Measurements from ENCODE around the gene ATP6V1B1.

ATP6V1B1 gene

DNA sequence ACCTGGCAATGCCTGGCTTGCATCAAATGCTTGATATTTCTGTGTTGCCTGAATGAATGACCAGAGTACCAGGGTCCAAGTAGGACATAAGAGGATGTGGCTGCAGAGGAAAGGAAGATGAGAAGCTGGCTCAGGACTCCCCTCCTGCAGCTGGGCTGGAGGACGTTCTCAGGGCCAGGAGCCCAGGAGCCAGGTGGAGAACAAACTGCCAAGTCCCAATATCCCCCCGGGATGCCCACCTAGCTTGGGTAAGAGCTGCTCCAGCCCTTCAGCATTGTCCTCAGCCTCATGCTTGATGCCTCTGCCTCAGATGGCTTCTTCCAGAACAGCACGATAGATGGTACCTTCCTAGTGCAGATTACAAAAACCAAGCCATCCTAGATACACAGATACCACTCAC is 8.6 kb upstream of the ATP6V1B1 start:
- no peak for DNase-seq (ENCODE audit: low read depth in 2 of 2)

- DNase-seq (ENCODE audit: low read depth in 2 of 2), result no peak
Measured at GRCh38 chr2:70927641-70928040, 8.1 kb upstream of the ATP6V1B1 start.

GRCh38 chr2:70928366-70928765 is 7.3 kb upstream of the ATP6V1B1 start:
- DNase-seq (ENCODE audit: low read depth in 2 of 2), result no peak

- DNase-seq (ENCODE audit: low read depth in 2 of 2), result no peak
Measured at GRCh38 chr2:70930371-70931329, 5.0 kb upstream of the ATP6V1B1 start.

- DNase-seq (ENCODE audit: low read depth in 2 of 2), result no peak
Measured at GRCh38 chr2:70931376-70932000, 4.2 kb upstream of the ATP6V1B1 start.

DNA sequence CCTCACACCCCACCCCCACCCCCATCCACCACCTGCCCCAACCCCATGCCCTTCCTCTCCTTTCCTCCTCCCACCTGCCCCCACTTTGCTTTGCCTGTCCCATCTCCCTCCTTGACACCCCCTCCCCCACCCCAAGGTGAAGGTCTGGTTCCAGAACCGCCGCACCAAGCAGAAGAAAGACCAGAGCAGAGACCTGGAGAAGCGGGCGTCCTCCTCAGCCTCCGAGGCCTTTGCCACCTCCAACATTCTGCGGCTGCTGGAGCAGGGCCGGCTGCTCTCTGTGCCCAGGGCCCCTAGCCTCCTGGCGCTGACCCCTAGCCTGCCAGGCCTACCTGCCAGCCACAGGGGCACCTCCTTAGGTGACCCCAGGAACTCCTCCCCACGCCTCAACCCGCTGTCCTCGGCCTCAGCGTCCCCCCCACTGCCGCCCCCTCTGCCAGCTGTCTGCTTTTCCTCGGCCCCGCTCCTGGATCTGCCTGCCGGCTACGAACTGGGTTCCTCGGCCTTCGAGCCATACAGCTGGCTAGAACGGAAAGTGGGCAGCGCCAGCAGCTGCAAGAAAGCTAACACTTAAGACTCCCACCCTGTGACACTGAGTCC is 3.0 kb upstream of the ATP6V1B1 start:
- no peak for DNase-seq (ENCODE audit: low read depth in 2 of 2)

DNA sequence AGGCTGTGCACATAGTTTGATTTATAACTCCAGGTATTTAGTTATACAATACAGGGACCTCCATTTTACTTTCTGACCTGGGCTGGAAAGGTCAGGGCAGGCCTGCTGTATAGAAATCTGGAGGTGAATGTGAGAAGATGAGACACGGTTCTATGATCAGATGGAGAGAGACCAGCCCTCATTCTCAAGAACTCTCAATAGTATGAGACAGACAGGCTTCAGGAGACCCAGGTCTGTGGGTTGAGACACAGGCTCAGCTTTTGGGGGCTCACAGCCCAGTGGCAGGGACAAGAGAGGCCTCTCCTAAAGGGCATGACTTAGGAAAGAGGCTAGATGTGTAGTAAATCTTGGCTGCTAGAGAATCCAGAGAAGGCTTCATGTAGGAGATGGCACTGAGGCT is 719 bp upstream of the ATP6V1B1 start:
- DNase-seq (ENCODE audit: low read depth in 2 of 2), result no peak

DNA sequence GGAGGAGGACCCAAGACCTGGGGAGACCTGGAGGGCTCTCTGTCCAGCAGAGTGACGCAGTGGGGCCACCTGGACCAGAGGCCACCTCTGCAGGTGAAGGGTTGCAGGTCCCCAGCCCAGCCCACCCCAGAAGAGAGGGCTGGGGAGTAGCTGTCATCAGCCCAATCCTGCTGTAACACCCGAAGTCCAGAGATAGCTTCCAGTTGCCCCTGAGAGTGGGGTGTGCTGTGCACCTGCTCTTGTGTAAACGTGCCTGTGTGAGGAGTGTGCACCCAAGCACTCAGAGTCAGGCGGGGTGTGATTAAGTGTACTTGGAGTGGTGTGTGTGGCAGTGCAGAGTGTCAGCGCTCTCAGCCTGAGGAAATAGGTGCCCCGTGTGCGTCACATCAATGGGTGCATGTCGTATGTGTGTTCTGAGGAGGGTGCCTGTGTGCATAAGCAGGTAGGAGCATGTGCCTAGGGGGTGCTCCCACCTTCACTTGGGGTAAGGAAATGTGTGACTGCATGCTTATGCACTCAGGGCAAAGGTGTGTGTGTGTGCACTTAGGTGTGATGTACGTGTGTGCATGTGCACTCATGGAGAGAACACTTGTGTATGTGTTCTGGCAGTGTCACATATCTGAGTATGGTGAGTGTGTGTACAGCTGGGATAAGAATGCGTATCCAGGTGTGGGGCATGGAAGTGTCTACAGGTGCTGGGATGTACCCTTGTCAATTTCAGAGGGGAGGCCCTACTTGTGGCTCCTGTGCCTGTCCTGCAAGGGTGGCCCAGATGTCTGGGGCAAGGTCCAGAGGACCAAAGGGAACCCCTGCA is 672 bp downstream of the ATP6V1B1 start:
- no peak for DNase-seq (ENCODE audit: low read depth in 2 of 2)

- no peak for DNase-seq (ENCODE audit: low read depth in 2 of 2)
Measured at GRCh38 chr2:70936979-70937811, 1.5 kb downstream of the ATP6V1B1 start.

DNA sequence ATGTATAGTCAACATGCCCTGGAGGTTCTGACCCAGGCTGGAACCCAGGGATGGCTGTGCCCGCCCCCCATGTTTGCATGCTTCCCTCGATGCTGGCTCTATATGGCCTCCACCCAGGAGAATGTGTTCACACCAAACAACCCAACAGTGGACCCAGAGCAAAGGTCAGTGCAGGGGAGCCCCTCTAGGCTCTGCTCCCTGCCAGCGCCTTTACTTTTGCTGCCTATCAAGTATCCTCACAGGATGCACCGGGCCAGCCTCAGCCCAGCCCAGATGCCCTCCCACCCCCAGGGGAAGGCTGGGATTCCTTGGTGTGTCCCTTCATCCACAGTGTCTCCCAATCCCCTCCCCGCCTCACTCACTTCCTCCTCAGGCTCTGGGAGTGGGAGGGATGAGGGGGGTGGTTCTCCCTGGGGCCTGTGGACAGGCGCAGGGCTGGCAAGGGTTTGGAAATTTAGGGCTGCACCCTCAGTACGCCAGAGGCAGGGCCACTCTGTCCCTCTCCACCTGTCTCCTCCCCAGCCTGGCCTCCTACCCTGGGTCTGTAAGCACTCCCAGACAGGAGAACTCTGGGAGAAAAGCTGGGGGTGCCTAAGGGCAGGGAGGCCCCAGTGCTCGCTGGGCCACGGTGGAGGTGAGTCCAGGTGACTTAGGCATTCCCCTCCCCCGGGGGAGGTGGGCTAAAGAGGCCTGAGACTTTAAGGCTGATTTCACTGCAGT is 2.3 kb downstream of the ATP6V1B1 start:
- DNase-seq (ENCODE audit: low read depth in 2 of 2), result no peak

GRCh38 chr2:70938586-70938950 is 2.9 kb downstream of the ATP6V1B1 start:
- DNase-seq (ENCODE audit: low read depth in 2 of 2), result no peak

DNA sequence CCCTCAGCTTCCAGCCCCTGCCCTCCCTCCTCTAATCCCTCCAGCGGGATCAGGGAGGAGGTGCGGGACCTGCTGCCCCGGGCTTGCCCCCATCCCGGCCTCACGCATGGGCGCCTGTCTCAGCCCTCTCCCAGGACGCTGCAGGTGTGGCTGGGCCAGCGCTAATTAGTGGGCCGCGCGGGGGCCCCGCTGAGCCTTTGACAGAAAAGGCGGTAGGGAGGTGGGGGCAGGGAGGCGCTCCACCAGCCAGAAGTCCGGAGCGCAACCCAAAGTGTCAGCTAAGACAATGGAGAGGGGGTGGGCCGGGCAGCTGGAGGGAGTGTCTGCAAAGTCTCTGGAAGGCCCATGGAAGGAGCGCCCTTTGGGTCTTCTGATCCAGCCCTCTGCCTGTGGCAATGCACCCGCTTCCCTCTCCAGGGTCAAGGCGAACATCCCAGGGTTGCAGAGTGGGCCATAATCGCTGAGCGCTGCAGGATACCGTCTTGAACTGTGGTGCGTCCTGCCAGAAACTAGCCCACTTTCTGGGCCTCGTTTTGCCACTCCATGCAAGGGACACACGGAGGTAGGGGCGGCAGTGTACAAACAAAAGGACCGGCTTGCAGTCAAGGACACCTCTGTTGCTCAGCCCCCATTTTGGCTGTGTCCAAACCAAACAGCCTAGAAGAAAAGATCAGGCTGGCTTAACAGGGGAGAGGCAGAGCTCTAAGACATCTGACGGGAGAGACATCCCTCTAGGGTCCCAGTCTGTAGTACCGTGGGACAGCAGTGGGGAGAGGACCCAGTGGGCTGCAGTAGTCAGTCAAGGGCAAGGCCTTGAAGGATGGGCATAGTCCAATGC is 3.5 kb downstream of the ATP6V1B1 start:
- no peak for DNase-seq (ENCODE audit: low read depth in 2 of 2)

DNA sequence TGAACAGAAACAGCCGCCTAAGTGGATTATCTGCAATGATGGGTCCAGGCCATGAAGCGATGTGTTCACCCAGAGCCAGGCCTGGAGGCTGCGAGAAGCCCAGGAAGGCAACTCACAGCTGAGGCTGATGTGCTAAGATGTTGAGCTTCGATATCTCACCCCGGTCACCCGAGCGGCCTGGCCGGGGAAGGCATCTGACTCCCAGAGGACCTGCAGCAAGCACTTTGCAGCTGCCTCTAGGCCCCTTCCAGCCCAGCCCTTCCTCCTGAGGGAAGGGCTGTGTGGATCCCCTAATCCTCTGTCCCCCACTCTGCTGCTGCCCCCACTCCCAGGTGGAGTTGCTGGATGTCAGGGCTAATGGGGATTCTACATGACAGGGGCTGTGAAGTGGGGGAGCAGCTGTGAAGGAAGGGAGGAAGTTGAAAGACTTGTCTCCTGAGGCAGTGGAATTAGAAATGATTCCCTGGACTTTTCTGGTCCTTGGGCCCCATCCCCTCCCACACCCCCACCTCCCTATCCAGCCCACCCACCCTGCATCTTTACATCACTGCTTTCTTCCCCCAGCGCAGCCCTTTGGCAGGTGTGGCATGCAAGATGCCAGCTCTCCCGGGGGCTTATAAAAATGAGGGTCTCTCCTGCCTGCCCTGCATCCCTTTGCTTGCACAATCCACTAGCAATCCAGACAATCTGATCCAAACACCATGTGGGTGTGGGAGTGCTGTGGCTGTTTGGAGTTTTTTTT is 4.3 kb downstream of the ATP6V1B1 start:
- DNase-seq (ENCODE audit: low read depth in 2 of 2), result no peak

DNA sequence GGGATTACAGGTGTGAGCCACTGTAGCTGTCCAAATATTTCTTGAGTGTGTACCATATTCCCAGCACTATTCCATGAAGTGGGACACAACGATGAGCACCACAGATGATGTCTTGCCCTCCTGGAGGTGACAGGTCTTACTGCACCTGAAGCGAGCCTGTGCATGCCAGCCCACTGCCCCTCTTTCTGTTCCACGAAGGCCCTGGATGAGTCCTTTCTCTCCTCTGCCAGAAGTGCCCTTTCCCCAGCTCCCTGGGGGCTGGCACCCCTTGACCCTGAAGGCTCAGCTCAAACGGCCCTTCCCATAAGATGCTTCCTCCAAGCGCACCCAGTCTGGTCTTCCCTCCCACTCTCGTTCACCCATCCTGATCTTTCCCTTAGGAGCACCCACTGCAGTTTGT is 5.5 kb downstream of the ATP6V1B1 start:
- DNase-seq (ENCODE audit: low read depth in 2 of 2), result no peak

DNA sequence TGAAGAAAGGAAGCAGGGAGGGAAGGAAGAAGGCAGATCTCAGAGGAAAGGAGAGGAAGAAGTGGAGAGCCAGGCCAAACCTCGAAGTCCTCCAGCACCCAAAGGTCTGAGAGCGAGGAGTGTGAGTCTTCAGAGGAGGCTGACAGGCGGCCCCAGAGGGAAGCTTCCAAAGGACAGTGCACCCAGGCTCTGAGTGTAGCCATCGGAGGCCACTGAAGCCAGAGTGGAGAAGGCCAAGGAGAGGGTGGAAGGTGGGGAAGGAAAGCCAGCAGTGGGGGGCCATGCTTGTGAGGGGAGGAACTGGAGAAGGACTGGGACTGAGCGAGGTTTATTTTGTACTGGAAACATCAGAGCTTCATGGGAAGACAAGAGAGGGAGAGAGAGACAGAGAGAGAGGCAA is 6.0 kb downstream of the ATP6V1B1 start:
- DNase-seq (ENCODE audit: low read depth in 2 of 2), result no peak

DNA sequence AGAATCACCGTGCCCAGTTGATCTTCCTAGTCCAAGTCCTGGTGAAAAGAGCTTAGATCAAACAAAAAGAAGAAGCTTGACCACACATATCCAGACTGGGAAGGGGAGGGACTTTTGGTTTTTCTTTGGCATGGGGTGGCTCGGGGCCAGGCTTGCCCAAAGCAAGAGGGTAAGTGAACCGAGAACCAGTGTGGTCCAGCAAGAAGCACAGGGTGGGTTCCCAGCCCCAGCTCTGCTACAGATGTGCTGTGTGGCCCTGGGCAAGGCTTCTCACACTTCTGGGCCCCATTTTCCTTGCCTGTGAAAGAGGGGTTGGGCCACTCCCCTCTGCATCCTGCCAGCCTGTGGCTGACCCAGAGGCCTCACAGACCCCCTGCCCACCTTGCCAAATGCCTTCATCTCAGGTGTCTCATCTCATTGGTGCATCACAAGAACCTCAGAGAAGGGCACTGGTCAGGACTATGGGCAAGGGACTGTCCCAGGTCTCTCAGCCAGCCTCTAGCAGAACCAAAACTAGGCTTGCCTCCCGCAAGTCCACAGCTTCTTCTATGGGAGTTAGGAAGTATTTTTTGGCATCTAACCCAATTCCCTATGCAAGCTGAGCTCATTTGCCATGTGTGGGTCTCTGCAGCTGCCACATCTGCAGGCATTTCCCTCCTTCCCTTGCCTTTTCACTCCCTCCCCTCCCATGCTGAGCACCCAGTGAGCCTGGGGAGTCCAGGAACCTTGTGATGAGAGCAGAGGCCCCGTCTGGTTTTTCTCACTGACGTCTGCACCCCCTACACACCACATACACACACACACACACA is 6.9 kb downstream of the ATP6V1B1 start:
- no peak for DNase-seq (ENCODE audit: low read depth in 2 of 2)

- DNase-seq (ENCODE audit: low read depth in 2 of 2), result no peak
Measured at GRCh38 chr2:70943205-70943871, 7.6 kb downstream of the ATP6V1B1 start.

Data from stimulated activated CD8-positive, alpha-beta memory T cell treated with anti-CD3 and anti-CD28 coated beads, Interleukin-7, amount 100 ng/mL, for 4 hours (primary cell).